ES-I3 (cell line): ENCODE results near the gene MFNG.

ENCODE experiments used
- H3K36me3 ChIP-seq: 2 replicates; pipeline ENCODE4 v1.6.1; 2013; ENCODE audit warnings: mild to moderate bottlenecking, low read length, control low read depth, moderate library complexity; ENCODE audit not compliant: insufficient read depth
- H3K4me1 ChIP-seq: 2 replicates; pipeline ENCODE4 v1.6.1; 2013; ENCODE audit warnings: mild to moderate bottlenecking, control low read depth, low read length; ENCODE audit not compliant: insufficient read depth
- H3K9ac ChIP-seq: 2 replicates; pipeline ENCODE4 v1.6.1; 2013; ENCODE audit warnings: low read depth, mild to moderate bottlenecking, low read length, moderate library complexity
- H3K9me3 ChIP-seq: 2 replicates; pipeline ENCODE4 v1.6.1; 2013; ENCODE audit warnings: mild to moderate bottlenecking, low read length, moderate library complexity; ENCODE audit not compliant: control insufficient read depth, insufficient read depth

The MFNG gene

GRCh38 chr22:37427711-37428635 lies 58.2 kb downstream of the MFNG start:
- H3K36me3 ChIP-seq: no peaks in the 10 kb centered on the region
- 0 out of 2 replicates have a peak, but pooled peaks cover 4% of the 10 kb centered on the region for H3K9me3 ChIP-seq
- peaks cover 4% of the 10 kb centered on the region; the same call in 1 of the 2 replicates for H3K4me1 ChIP-seq
- peak overlapping the region; percentile 49; the same call in 1 of the 2 replicates for H3K9ac ChIP-seq

DNA sequence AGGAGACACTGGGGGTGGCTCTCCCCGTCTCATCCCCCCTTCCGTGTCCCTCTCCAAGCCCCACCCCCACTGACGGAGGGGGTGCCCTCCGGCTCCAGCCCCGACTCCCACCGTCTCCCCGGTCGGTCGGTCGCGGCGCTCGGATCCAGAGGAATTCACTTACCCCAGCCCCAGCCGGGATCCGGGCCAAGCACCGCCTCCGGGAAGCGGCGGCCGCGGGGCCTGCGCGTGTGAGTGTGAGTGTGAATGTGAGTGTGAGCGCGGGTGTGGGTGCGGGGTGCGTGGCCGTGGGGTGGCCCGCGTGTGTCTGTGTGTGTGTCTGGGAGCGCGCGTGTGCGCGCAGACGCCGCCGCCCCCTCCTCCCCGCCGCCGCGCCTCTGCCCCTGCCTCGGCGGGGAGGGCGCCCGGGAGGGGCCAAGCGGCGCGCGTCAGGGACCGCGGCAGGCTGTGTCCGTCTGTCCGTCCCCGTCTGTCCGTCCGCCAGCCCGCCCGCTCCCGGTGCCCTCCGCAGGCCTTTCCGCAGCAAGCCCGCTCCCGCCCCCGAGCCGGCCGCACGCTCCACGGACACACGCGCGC lies 59.0 kb downstream of the MFNG start, which contains the start of gene ELFN2:
Gene ELFN2, minus strand, starts transcription at position 345 of the 576 bp plus-strand sequence. CDS start 51,945 bp downstream, outside the sequence.
- Histone ChIP-seq H3K9me3 (0 out of 2 replicates have a peak, but pooled peaks cover under 1% of the 10 kb centered on the region), H3K4me1 (peaks cover 4% of the 10 kb centered on the region; the same call in 1 of the 2 replicates), H3K36me3 (no peaks in the 10 kb centered on the region), H3K9ac (peak within 1 kb of the TSS; percentile 49; the same call in 1 of the 2 replicates)

DNA sequence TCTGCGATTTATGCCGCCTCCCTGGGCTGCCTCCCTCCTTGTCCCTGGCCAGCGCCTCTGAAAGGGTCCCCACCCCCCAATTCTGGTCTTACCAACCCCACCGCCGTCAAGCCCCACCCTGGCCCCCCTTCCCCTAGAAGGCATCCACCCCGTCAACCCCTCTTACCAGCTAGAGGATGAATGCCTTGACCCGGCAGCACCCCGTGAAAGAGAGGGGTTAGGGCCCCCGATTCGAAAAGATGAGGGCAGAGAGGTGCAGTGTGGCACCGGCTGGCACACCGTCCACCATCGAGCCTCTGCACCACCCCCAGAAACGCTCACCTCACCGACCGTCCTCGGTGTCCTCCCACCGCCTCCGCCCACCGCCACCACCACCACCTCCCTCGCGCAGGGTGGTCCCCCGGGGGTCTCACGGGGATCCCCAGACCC lies 59.5 kb downstream of the MFNG start:
- Histone ChIP-seq H3K36me3 (no peaks in the 10 kb centered on the region), H3K9ac (peak overlapping the region; percentile 49; the same call in 1 of the 2 replicates), H3K9me3 (no peaks in the 10 kb centered on the region), H3K4me1 (peaks cover under 1% of the 10 kb centered on the region; the same call in 1 of the 2 replicates)

- no peaks in the 10 kb centered on the region; the same call in 1 of the 2 replicates for H3K4me1 ChIP-seq
- H3K9me3 ChIP-seq: no peaks in the 10 kb centered on the region
- H3K36me3 ChIP-seq: no peaks in the 10 kb centered on the region
- peak overlapping the region; percentile 37; the same call in 1 of the 2 replicates for H3K9ac ChIP-seq
Observed at GRCh38 chr22:37425800-37426705, 60.1 kb downstream of the MFNG start.

GRCh38 chr22:37425369-37425768 lies 60.8 kb downstream of the MFNG start:
- Histone ChIP-seq H3K9me3 (no peaks in the 10 kb centered on the region), H3K36me3 (no peaks in the 10 kb centered on the region), H3K9ac (no peak overlapping the region), H3K4me1 (no peaks in the 10 kb centered on the region; the same call in 1 of the 2 replicates)

GRCh38 chr22:37423283-37423682 lies 62.9 kb downstream of the MFNG start:
- H3K4me1 ChIP-seq: peaks cover 6% of the 10 kb centered on the region; the same call in 1 of the 2 replicates
- no peaks in the 10 kb centered on the region for H3K36me3 ChIP-seq
- no peak overlapping the region for H3K9ac ChIP-seq
- H3K9me3 ChIP-seq: no peaks in the 10 kb centered on the region

DNA sequence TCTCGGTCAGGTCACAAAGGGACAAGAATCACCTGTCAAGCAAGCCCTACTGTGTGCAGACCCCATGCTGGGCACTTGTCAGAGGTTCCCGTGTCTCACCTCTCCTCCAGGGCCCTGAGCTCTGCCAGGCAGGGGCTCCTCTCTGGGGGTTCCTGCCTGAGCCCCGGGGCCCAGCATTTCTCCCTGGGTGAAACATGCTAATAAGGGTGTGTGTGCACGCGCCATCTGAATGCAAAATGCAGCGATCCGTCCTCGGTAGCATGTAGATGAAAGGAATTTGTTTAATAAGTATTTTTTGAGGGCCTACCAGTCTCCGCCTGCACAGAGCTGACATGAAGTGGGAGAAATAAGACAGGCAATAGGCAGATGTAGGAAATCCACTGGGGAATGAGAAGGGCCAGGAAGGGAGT lies 64.7 kb downstream of the MFNG start:
- Histone ChIP-seq H3K9me3 (no peaks in the 10 kb centered on the region), H3K36me3 (no peaks in the 10 kb centered on the region), H3K9ac (no peak overlapping the region), H3K4me1 (peaks cover 6% of the 10 kb centered on the region; the same call in 1 of the 2 replicates)

DNA sequence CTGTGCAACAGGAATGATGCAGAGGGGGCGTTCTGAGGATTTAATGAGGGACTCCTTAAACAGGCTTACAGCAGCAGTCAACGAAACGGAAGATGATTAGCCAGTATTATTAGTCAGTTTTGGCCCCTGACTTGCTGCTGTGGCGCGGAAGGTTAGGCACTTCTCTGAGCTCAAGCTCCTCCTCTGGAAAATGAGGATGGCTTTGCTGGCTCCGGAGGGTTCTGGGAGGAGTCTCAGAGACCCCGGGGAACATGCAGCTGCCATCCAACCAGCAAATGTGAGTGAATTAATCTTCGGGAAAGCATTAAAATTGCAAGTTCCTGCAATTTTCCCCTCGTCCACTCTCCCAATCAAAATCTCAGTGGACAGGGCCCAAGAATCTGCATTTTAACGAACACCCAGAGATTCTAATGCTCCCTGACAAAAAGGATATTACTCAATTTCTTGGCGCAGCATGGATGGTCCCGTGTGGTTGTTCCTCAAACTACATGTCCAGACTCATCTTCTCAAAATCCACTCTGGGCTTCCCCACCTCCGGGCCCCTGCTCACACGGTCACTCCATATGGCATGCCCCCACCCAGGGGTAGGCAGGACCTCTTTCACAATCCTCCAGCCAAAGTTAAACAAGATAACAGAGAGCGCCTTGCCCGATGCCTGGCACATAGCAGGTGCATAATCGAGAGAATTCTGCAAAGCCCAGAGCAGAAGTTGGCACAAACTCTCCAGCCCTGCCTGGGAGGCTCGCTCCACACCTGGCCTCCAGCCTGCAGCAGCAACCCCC lies 65.3 kb downstream of the MFNG start:
- H3K4me1 ChIP-seq: peaks cover 6% of the 10 kb centered on the region; the same call in 1 of the 2 replicates
- peak overlapping the region; percentile 77 for H3K9ac ChIP-seq
- H3K36me3 ChIP-seq: no peaks in the 10 kb centered on the region
- no peaks in the 10 kb centered on the region for H3K9me3 ChIP-seq

DNA sequence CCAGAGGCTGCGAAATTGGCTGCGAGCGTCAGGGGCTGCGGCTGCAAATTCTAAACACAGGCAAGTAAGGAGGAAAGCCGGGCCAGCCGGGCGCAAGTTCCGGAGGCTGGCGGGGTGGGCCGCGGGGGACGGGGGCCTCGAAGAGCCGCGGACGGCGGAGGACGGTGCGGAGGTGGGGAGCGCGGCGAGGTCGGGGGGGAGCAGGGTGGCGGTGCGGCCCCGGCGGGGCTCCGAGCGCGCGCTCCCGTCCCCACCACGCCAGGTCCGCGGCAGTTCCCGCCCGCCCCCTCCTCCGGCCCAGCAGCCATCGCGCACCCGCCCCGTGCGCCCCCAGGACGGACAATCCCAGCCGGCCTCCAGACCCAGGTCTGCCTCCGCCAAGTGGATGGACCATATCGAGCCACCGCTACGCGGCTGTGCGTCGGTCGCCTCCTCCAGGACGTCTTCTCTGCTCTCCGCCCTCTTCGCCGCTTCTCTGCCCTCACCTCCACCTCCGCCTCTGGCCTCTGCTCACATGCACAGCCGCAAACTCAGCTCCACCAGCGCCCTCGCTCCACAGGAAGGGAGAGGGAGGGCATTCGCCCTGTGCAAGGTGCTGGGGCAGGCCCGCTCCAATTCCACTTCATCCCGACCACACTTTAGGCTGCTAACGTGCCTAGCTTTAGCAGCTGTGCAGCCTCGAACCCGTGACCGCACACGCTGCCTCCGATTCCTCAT lies 66.1 kb downstream of the MFNG start:
- Histone ChIP-seq H3K4me1 (peaks cover 6% of the 10 kb centered on the region; the same call in 1 of the 2 replicates), H3K9me3 (no peaks in the 10 kb centered on the region), H3K9ac (peak overlapping the region; percentile 77), H3K36me3 (no peaks in the 10 kb centered on the region)

DNA sequence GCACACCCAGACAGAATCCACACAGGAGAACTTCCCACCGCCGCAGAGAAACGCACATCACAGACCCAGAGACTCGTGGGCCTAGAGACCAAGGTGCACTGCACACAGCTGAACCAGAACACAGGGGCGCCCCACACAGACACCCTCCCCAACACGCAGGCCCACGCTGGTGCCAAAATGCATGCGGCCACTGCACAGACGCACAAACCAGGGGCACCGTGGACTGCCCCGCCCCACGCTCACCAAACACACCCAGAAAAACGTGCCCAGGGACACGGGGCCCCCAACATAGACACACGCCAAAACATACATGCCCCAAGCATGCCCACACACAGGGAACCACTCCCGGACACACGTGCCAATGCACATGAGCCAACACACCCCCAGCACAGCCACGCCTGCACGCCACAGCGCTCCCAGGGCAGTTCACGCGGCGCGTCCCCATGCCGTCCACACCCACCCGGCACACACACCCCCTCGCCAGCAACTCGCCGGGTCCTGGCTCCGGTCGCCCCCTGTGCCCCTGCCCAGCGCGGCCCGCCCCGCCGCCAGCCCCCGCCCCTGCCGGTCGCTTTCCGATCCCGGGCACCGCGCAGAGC lies 66.7 kb downstream of the MFNG start:
- H3K9me3 ChIP-seq: no peaks in the 10 kb centered on the region
- H3K9ac ChIP-seq: peak overlapping the region; percentile 77; the same call in 1 of the 2 replicates
- H3K36me3 ChIP-seq: no peaks in the 10 kb centered on the region
- peaks cover 6% of the 10 kb centered on the region; the same call in 1 of the 2 replicates for H3K4me1 ChIP-seq
